Stomach (tissue), 4 donors: ENCODE measurements around the gene CLOCK.

Experiments used
- POLR2A ChIP-seq, 4 donors: fragments of 450-650 bp; IDR thresholded peaks; one replicate each; pipeline ENCODE4 v1.6.1; 2016; ENCODE audit warnings: antibody characterized with exemption in 4 of 4, control low read depth in 2 of 4, mild to moderate bottlenecking in 1 of 4, moderate library complexity in 1 of 4
- TF ChIP-seq, protein P1 (sequence below), 7 experiments: fragments of 450-650 bp in 4 of 7; fragments of 200-600 bp in 3 of 7; sonication (generic) in 3 of 7; IDR thresholded peaks; one replicate each; pipeline ENCODE4 v1.5.1; 2016 to 2019; ENCODE audit warnings: antibody characterized with exemption in 7 of 7, control low read depth in 2 of 7, mild to moderate bottlenecking in 1 of 7

DNA sequence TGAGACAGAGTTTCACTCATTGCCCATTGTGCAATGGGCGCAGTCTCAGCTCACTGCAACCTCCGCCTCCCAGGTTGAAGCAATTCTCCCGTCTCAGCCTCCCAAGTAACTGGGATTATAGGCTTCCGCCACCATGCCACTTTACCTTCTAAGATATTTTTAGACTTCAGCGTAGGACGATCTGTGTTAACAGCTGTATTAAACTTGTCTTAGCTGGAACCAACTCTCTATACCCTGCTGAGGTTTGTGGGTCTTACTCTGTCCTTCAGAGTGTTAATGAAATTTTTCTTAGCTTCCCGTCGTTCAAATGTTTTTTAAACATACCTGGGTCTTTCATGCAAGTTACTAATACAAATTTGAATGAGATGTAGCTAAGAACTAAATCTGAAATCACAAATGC is 136.3 kb downstream of the CLOCK start:
- no peak for TF ChIP-seq POLR2A (IDR thresholded peaks at IDR 0.05)
- TF ChIP-seq, protein P1, sequence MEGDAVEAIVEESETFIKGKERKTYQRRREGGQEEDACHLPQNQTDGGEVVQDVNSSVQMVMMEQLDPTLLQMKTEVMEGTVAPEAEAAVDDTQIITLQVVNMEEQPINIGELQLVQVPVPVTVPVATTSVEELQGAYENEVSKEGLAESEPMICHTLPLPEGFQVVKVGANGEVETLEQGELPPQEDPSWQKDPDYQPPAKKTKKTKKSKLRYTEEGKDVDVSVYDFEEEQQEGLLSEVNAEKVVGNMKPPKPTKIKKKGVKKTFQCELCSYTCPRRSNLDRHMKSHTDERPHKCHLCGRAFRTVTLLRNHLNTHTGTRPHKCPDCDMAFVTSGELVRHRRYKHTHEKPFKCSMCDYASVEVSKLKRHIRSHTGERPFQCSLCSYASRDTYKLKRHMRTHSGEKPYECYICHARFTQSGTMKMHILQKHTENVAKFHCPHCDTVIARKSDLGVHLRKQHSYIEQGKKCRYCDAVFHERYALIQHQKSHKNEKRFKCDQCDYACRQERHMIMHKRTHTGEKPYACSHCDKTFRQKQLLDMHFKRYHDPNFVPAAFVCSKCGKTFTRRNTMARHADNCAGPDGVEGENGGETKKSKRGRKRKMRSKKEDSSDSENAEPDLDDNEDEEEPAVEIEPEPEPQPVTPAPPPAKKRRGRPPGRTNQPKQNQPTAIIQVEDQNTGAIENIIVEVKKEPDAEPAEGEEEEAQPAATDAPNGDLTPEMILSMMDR (IDR thresholded peaks at IDR 0.05): no peak
